K562 (cell line): ENCODE data around the gene IDH1. TPM values are rescaled to one million over a fixed set of nuclear protein-coding genes. Genes with fewer than 3 reads are reported as not detected.
A peak's percentile ranks its signal among the peaks of the same experiment; 100 is the strongest.

Experiments used
- ATAC-seq: fragments of 200-7000 bp; cut with Tn5 transposase; 3 replicates; pipeline ENCODE4 v1.9.1; 2020; ENCODE audit warnings: moderate library complexity
- BruUV-seq: library from RNA; stranded (reverse); fragments of 400-500 nt; replicated peaks from 2 replicates; lab custom pipeline; 2021; lab: Mats Ljungman, UMichigan
- CTCF ChIA-PET: fragments of 300-600 bp; formaldehyde crosslinking; extraction: SDS; loops from one replicate; lab custom pipeline; 2021; ENCODE audit warnings: low intra/inter-chr PET ratio; lab: Yijun Ruan, JAX
- POLR2A ChIA-PET: fragments of 300-600, 350-650 bp; sonication (Branson Sonifier 250); formaldehyde crosslinking; extraction: SDS; loops from one replicate; lab custom pipeline; 2021; ENCODE audit warnings: antibody characterized with exemption, inconsistent platforms; lab: Yijun Ruan, JAX
- DNase-seq, 4 experiments: peaks; one replicate each; pipeline versions ENCODE4 v3.0.0 to v3.0.0-alpha.2; 2011 to 2018; ENCODE audit warnings: low spot score in 3 of 4, mixed read lengths in 3 of 4; ENCODE audit errors: extremely low read depth in 1 of 4
- FAIRE-seq: peaks from 2 replicates; lab custom pipeline; 2011; peaks lifted over from hg19 to GRCh38; lab: Jason Lieb, UNC
- H2AFZ ChIP-seq: 2 replicates; pipeline ENCODE4 v1.6.0; 2011; ENCODE audit warnings: low read depth, low read length, control low read depth, inconsistent platforms
- H3K27ac ChIP-seq: fragments of 200-600 bp; 3 replicates; pipeline ENCODE4 v1.8.0; 2011; ENCODE audit warnings: low read depth, mild to moderate bottlenecking, control low read depth, inconsistent platforms, low read length, moderate library complexity, mixed read lengths; ENCODE audit errors: extremely low read depth
- H3K27me3 ChIP-seq, 2 experiments: fragments of 300-600 bp in 1 of 2; 2 replicates in 1 of 2; 3 replicates in 1 of 2; pipeline versions ENCODE4 v1.6.0 to v1.8.0; 2011; ENCODE audit warnings: inconsistent platforms in 2 of 2, low read length in 2 of 2, mild to moderate bottlenecking in 1 of 2, mixed read lengths in 1 of 2, moderate library complexity in 1 of 2; ENCODE audit not compliant: control insufficient read depth in 2 of 2, insufficient read depth in 2 of 2
- H3K36me3 ChIP-seq: fragments of 300-600 bp; 3 replicates; pipeline ENCODE4 v1.8.0; 2011; ENCODE audit warnings: mild to moderate bottlenecking, low read length, inconsistent platforms; ENCODE audit not compliant: control insufficient read depth, insufficient read depth
- H3K4me1 ChIP-seq, 2 experiments: fragments of 200-600 bp in 1 of 2; replicated peaks in 1 of 2; 2 replicates in 1 of 2; 3 replicates in 1 of 2; pipeline versions ENCODE4 v1.5.1 to v1.8.0; 2011; ENCODE audit warnings: inconsistent platforms in 2 of 2, low read length in 2 of 2, mild to moderate bottlenecking in 1 of 2, mixed read lengths in 1 of 2, moderate library complexity in 1 of 2; ENCODE audit not compliant: control insufficient read depth in 2 of 2, insufficient read depth in 2 of 2
- H3K4me2 ChIP-seq: 2 replicates; pipeline ENCODE4 v1.6.1; 2011; ENCODE audit warnings: low read length, control low read depth, inconsistent platforms, mixed read lengths; ENCODE audit not compliant: insufficient read depth
- H3K4me3 ChIP-seq: fragments of 200-600 bp; sonication (generic), shearing (Covaris generic); 2 replicates; pipeline ENCODE4 v1.5.1; 2016; ENCODE audit warnings: control low read depth, inconsistent platforms
- H3K79me2 ChIP-seq: fragments of 200-600 bp; 3 replicates; pipeline ENCODE4 v1.8.0; 2011; ENCODE audit warnings: low read length, inconsistent platforms; ENCODE audit not compliant: control insufficient read depth, insufficient read depth
- H3K9ac ChIP-seq, 2 experiments: 2 replicates each; pipeline versions ENCODE4 v1.6.0 to v1.6.1; 2011; ENCODE audit warnings: low read depth in 2 of 2, low read length in 2 of 2, control low read depth in 1 of 2, inconsistent platforms in 1 of 2, mild to moderate bottlenecking in 1 of 2, mixed read lengths in 1 of 2; ENCODE audit not compliant: insufficient read depth in 1 of 2
- H3K9me1 ChIP-seq: one replicate; pipeline ENCODE4 v1.6.0; 2011; ENCODE audit warnings: inconsistent platforms, mild to moderate bottlenecking, low read length, moderate library complexity; ENCODE audit not compliant: control insufficient read depth, insufficient read depth
- H3K9me3 ChIP-seq: replicated peaks from 2 replicates; pipeline ENCODE4 v1.5.1; 2011; ENCODE audit warnings: low read depth, low read length, inconsistent platforms; ENCODE audit not compliant: control insufficient read depth, insufficient read depth
- H4K20me1 ChIP-seq: replicated peaks from 2 replicates; pipeline ENCODE4 v1.6.1; 2011; ENCODE audit warnings: low read length, inconsistent platforms, mixed read lengths; ENCODE audit not compliant: control insufficient read depth, insufficient read depth
- E2F8 ChIP-seq: fragments of 450-650 bp; IDR thresholded peaks from 2 replicates; pipeline ENCODE4 v1.7.1; 2018; ENCODE audit warnings: mild to moderate bottlenecking, low read depth; ENCODE audit not compliant: partially characterized antibody
- HDGF ChIP-seq: fragments of 450-650 bp; IDR thresholded peaks from 2 replicates; pipeline ENCODE4 v1.6.1; 2016
- KDM5B ChIP-seq: fragments of 200-600 bp; sonication (generic); IDR thresholded peaks from 2 replicates; pipeline ENCODE4 v1.6.1; 2012; ENCODE audit warnings: low read depth, mild to moderate bottlenecking, moderate library complexity, low read length, control low read depth, inconsistent platforms; ENCODE audit not compliant: insufficient replicate concordance
- LEF1 ChIP-seq: fragments of 450-650 bp; IDR thresholded peaks from 2 replicates; pipeline ENCODE4 v1.6.1; 2016; ENCODE audit warnings: mild to moderate bottlenecking
- MEF2D ChIP-seq: conservative IDR thresholded peaks from 2 replicates; pipeline ENCODE4 v1.6.1; 2016; ENCODE audit warnings: low read depth, missing genetic modification characterization, missing compliant biosample characterization
- NFRKB ChIP-seq: fragments of 450-650 bp; IDR thresholded peaks from 2 replicates; pipeline ENCODE4 v1.6.1; 2016; ENCODE audit warnings: low read depth
- SIRT6 ChIP-seq: IDR thresholded peaks from one replicate; pipeline ENCODE4 v1.6.1; 2012; ENCODE audit warnings: low read depth, mild to moderate bottlenecking, control low read depth, inconsistent platforms, low read length, moderate library complexity
- USF1 ChIP-seq: sonication (generic); formaldehyde crosslinking; IDR thresholded peaks from 2 replicates; pipeline ENCODE4 v1.9.0; 2022; ENCODE audit warnings: mild to moderate bottlenecking, missing genetic modification reagents
- ZNF766 ChIP-seq: fragments of 200-800 bp; sonication (Bioruptor generic); conservative IDR thresholded peaks from 2 replicates; pipeline ENCODE4 v1.6.1; 2016; ENCODE audit warnings: missing genetic modification characterization, missing compliant biosample characterization
- WGBS: fragments of 100-300 bp; shearing (Covaris generic); methylation state at CpG from one replicate; pipeline ENCODE4 v1.1.6; 2016; ENCODE audit warnings: low coverage, mixed read lengths; ENCODE audit not compliant: insufficient coverage; ENCODE audit errors: missing lambda C conversion rate; 5-methylcytosine and 5-hydroxymethylcytosine counted together
- in situ Hi-C: fragments of 300-500 bp; cut with MboI; formaldehyde crosslinking; loops from 4 replicates; pipeline ENCODE4 v1.15.0; 2018; ENCODE audit warnings: inconsistent platforms, mixed read lengths
- intact Hi-C: fragments of 100-400 bp; cut with micrococcal nuclease; formaldehyde crosslinking; loops from 2 replicates; pipeline ENCODE4 v1.14.2; 2022
- polyA plus RNA-seq, 8 experiments: library from polyadenylated mRNA; depleted of rRNA in 4 of 8; stranded (reverse) in 5 of 8; unstranded in 3 of 8; fragments of >200 nt; fragmentation: Nextera tagmentation in 2 of 8; fragmentation: Illumina TruSeq in 1 of 8; extraction: Ambion mirVana in 2 of 8; extraction: Trizol in 1 of 8; gene quantifications; 2 replicates each; pipeline versions ENCODE4 v1.2.1 to v1.2.3, GENCODE V29; 2011 to 2014; ENCODE audit warnings: inconsistent platforms in 1 of 8, missing spikeins in 1 of 8
- total RNA-seq, 7 experiments: library from RNA; depleted of rRNA in 6 of 7; stranded (reverse); fragments of >200 nt in 6 of 7; fragmentation: Illumina TruSeq in 2 of 7; extraction: Trizol in 2 of 7; gene quantifications; 2 replicates each; pipeline versions ENCODE4 v1.2.1 to v1.2.3, GENCODE V29; 2011 to 2021; ENCODE audit warnings: low replicate concordance in 1 of 7
- TF ChIP-seq, protein P1 (sequence below): fragments of 200-800 bp; sonication (Bioruptor generic); IDR thresholded peaks from 2 replicates; pipeline ENCODE4 v1.6.1; 2017; ENCODE audit warnings: missing genetic modification characterization, missing compliant biosample characterization
- TF ChIP-seq, protein P2 (sequence below): sonication (generic); formaldehyde crosslinking; IDR thresholded peaks from 2 replicates; pipeline ENCODE4 v1.4.0; 2020; ENCODE audit warnings: mild to moderate bottlenecking, missing genetic modification reagents

Gene IDH1
- total and polyA plus RNA-seq, 9 of the 15 experiments (the other 6 are each of a cell fraction or from before 2014, with no cell fraction given) = 61.9 to 194 (median 101) TPM

DNA sequence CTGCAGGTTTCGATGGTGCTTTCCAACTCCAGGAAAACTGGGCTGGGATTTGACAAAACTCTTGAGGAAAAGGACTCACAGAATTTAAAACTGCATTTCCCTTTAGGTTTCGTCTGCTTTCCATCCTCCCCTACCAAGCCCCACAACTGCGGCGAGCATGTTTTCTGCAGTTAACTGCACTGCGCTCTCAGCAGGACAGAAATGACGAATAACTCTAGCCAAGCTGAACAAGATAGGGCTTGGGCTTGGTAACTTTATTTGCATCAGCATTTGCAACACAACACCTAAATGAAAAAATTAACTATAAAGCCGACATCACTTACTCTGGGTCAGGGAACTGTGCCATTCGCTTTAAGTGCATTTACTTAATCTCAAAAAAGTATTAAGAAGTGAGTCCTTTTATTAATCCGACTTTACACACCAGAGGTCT lies 10.5 kb upstream of the IDH1 start:
- peak in 3 of 4 experiments; percentile 14 to 52 (median 20) for DNase-seq
- H3K27ac ChIP-seq = peak overlapping the region; percentile 77
- H3K9me3 ChIP-seq = no peaks in the 10 kb centered on the region; the same call in 1 of the 2 replicates
- H3K27me3 ChIP-seq = no peaks in the 10 kb centered on the region
- in situ Hi-C loops = no loop called here
- no peaks in the 10 kb centered on the region; the same call in 1 of the 2 replicates for H4K20me1 ChIP-seq
- H3K4me1 ChIP-seq = peaks cover 4 to 7% of the 10 kb centered on the region in 2 experiments; a peak in 4 of 5 replicates
- H3K9me1 ChIP-seq = no peaks in the 10 kb centered on the region
- H3K9ac ChIP-seq = peak overlapping the region; percentile 32 to 57; a peak in 3 of 4 replicates
- ChIA-PET POLR2A (interaction anchor here (0.6 to 4.2 kb wide), 3 partner anchors 9 to 188 kb away, joined by 3 to 21 read pairs (median 4); partner anchors contain the start of gene IDH1), CTCF (no interaction called here)
- peak overlapping the region; percentile 95 for H2AFZ ChIP-seq
- 4% methylated on average over 8 of the region's 9 CpGs for WGBS
- peaks cover 3% of the 10 kb centered on the region; the same call in 1 of the 3 replicates for H3K36me3 ChIP-seq
- BruUV-seq = TSS peak; percentile 95
- FAIRE-seq = no peak
- H3K4me3 ChIP-seq = peak overlapping the region; percentile 96
- ATAC-seq = peak; percentile 35; the same call in 2 of the 3 replicates
- intact Hi-C loops = loop anchor here (1.0 to 5.0 kb wide), 2 partner anchors 10 to 163 kb away; partner anchors contain the start of gene IDH1
- peak overlapping the region; percentile 84 for H3K4me2 ChIP-seq
- H3K79me2 ChIP-seq = peaks cover 41% of the 10 kb centered on the region
- TF ChIP-seq KDM5B (peak; percentile 15), USF1 (CRISPR knock-in tag) (no peak), LEF1 (no peak), HDGF (no peak), ZNF766 (CRISPR knock-in tag) (no peak), MEF2D (tag) (no peak), E2F8 (no peak), SIRT6 (no peak), NFRKB (no peak)
- TF ChIP-seq, protein P1, sequence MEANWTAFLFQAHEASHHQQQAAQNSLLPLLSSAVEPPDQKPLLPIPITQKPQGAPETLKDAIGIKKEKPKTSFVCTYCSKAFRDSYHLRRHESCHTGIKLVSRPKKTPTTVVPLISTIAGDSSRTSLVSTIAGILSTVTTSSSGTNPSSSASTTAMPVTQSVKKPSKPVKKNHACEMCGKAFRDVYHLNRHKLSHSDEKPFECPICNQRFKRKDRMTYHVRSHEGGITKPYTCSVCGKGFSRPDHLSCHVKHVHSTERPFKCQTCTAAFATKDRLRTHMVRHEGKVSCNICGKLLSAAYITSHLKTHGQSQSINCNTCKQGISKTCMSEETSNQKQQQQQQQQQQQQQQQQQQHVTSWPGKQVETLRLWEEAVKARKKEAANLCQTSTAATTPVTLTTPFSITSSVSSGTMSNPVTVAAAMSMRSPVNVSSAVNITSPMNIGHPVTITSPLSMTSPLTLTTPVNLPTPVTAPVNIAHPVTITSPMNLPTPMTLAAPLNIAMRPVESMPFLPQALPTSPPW = no peak
- TF ChIP-seq, protein P2, sequence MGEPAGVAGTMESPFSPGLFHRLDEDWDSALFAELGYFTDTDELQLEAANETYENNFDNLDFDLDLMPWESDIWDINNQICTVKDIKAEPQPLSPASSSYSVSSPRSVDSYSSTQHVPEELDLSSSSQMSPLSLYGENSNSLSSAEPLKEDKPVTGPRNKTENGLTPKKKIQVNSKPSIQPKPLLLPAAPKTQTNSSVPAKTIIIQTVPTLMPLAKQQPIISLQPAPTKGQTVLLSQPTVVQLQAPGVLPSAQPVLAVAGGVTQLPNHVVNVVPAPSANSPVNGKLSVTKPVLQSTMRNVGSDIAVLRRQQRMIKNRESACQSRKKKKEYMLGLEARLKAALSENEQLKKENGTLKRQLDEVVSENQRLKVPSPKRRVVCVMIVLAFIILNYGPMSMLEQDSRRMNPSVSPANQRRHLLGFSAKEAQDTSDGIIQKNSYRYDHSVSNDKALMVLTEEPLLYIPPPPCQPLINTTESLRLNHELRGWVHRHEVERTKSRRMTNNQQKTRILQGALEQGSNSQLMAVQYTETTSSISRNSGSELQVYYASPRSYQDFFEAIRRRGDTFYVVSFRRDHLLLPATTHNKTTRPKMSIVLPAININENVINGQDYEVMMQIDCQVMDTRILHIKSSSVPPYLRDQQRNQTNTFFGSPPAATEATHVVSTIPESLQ (CRISPR knock-in tag) = 0 out of 2 replicates have a peak, but pooled peaks have one; percentile 40
